ENCODE data around the gene MLN.

MLN gene

DNA sequence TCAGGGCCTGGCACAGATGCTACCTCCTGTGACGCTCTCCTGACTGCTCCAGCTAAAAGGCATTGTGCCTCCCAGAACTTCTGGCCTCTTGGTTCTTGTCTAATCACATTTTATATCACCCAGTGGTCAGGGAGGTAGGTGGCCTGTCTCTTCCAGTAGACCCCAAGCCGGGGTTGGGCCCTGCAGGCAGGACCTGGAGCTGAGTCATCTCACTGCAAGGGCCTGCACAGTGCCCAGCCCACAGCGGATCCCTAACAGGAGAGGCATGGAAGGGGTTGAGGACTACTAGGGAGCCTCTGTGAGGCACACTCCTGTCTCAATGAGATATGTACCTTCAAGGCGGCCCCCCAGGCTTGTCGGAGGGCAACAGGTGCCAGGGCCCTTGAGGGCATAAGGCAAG, 21.2 kb downstream of the MLN start:
- no peak for FAIRE-seq

DNA sequence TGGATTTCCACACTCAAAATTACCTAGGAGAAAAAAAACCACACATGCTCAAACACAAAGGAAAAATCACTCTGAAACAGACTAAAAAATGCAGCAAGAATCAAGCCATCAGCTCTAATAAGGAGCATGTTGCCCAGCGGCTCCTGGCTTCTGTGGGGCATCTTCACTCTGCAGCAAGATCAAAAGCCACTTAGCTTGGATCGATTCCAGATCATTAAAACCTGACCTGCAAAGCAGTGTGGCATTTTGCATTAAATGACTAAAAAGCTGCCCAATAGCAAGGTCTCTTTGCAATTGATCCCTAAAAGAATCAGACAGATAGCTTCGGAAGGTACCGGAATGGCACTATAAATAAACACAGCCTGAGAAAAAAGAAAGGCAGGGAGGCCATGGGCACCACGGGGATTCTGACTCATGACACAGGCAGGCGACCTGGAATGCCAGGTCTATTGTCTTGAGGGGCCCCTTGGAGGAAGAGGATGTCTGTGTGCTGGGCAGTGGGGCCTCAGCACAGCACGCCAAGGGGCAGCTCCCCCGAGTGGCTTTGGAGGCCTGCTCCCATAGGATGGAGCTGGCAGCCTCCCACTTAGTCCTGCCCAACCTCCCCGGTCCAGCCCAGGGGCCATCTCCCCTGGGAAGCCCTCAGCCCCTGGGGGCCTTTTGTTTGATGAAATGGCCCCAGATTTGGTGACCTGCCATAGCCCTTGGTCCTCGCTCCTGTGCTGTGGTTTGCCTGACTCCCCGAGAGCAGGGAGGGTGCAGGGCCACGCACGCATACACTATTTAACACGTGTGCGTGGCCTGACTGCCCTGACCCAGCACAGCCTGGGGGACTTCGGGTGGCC, 22.4 kb downstream of the MLN start:
- DNase-seq (ENCODE audit: insufficient read length) = no peak
- no peak for FAIRE-seq

More for the DNA sequence above, 21.2 kb downstream of the MLN start:
- TF ChIP-seq POLR2AphosphoS5 (IDR thresholded peaks at IDR 0.05; ENCODE audit: low read depth, low read length) (no peak), POLR2A (IDR thresholded peaks at IDR 0.05; ENCODE audit: low read depth, low read length) (no peak), TAF1 (IDR thresholded peaks at IDR 0.05; ENCODE audit: borderline replicate concordance, low read depth, low read length) (no peak)
- no peak for DNase-seq (ENCODE audit: insufficient read length)

DNA sequence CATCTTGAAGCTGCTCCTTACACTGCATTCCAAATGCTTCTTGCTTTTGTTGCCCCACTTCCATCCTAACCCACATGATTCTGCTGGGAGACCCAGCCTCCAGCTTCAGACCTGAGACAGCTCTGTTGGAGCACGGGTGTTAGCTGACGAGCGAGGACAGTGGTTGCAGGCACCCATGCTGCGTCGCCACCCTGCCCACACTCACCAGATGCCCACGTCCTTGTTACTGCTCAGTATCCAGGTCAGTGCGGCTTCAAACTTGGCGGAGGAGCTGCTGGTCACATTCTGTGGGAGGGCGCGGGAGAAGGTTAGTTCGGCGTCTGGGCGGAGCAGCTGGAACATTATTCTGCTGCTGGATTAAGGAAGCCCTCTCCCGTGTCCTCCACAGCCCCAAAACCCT, 23.9 kb downstream of the MLN start:
- DNase-seq (ENCODE audit: insufficient read length) (no peak), FAIRE-seq (no peak)
- no peak for TF ChIP-seq POLR2AphosphoS5 (IDR thresholded peaks at IDR 0.05; ENCODE audit: low read depth, low read length)
- no peak for TF ChIP-seq POLR2A (IDR thresholded peaks at IDR 0.05; ENCODE audit: low read depth, low read length)
- TF ChIP-seq TAF1 (IDR thresholded peaks at IDR 0.05; ENCODE audit: borderline replicate concordance, low read depth, low read length) = no peak

More for the DNA sequence above, 22.4 kb downstream of the MLN start:
- TF ChIP-seq POLR2AphosphoS5 (IDR thresholded peaks at IDR 0.05; ENCODE audit: low read depth, low read length) (no peak), POLR2A (IDR thresholded peaks at IDR 0.05; ENCODE audit: low read depth, low read length) (no peak), TAF1 (IDR thresholded peaks at IDR 0.05; ENCODE audit: borderline replicate concordance, low read depth, low read length) (no peak)

DNA sequence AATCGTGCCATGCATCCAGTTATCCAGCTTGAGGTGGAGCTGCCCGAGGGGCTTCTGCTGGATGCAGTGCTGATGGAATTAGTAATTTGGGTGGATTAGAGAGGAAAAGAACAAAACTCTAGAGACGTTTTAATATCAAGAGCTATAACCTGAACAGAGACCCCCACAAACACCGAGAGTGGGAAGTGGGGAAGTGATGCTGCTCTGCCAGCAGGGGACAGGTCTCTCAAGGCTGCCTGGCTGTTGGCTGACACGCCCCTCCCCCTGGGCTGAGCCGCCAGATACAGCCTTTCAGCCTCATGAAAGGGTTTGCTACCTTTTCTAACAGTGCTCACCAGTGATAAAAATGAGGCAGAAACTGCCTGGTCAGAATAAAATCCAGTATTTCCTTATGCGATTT, 24.5 kb downstream of the MLN start:
- no peak for FAIRE-seq
- TF ChIP-seq TAF1 (IDR thresholded peaks at IDR 0.05; ENCODE audit: borderline replicate concordance, low read depth, low read length) = no peak
- DNase-seq (ENCODE audit: insufficient read length) = no peak

DNA sequence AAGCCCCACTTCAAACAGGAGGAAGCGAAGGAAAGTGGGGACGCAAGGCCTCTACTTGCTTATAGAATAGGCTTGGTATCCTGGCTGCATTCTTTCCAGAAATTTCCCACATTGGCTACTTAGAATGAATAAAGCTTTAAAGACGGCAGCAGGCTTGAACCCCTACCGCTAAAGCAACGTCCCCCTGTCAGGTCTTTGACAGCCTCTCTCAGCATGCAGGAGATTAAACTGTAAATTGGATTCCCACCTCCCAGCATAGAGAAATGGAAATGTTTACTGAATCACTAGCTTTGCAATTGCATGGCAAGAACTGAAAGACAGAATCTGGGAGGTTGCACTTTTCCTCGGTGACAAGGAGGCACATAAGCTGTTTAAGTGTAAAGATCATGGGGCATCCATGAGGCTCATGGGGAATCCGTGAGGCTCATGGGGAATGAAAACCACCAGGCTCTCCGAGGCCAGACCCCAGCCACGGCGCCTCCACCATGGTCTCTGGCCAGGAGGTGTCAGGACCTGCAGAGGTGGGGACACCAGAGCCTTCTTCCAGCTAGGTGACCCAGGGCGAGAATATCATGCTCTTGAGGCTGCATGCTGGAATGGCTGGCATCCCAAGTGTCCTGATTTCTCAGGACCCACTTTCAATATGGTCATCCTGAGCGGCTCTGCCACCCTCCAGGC, 25.2 kb downstream of the MLN start:
- DNase-seq (ENCODE audit: insufficient read length) (no peak), FAIRE-seq (no peak)
- TF ChIP-seq TAF1 (IDR thresholded peaks at IDR 0.05; ENCODE audit: borderline replicate concordance, low read depth, low read length) (no peak), POLR2AphosphoS5 (IDR thresholded peaks at IDR 0.05; ENCODE audit: low read depth, low read length) (no peak), POLR2A (IDR thresholded peaks at IDR 0.05; ENCODE audit: low read depth, low read length) (no peak)

- no peak for DNase-seq (ENCODE audit: insufficient read length)
- no peak for TF ChIP-seq POLR2AphosphoS5 (IDR thresholded peaks at IDR 0.05; ENCODE audit: low read depth, low read length)
- no peak for TF ChIP-seq TAF1 (IDR thresholded peaks at IDR 0.05; ENCODE audit: borderline replicate concordance, low read depth, low read length)
- no peak for TF ChIP-seq POLR2A (IDR thresholded peaks at IDR 0.05; ENCODE audit: low read depth, low read length)
- no peak for FAIRE-seq
Measured at GRCh38 chr6:33777398-33778388, 26.1 kb downstream of the MLN start.

DNA sequence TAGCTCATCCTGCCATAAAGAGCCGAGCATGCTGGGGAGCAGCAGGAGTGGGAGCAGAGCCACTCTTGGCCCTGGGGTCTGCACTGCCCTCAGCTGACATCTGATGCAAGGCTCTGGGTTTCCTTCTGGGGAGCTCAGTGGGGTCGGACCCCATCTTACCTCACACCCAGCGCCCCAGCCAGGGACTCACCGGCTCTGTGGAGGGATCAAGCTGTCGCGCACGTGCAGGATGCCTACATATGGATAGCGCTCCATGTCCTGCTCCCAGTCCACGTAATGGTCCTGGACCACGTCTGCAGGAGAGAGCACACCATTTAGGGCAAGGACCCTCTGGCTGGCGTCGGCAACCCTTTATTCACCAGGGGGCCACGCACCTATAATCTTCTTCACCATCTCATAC, 27.0 kb downstream of the MLN start:
- DNase-seq (ENCODE audit: insufficient read length) = no peak
- TF ChIP-seq POLR2A (IDR thresholded peaks at IDR 0.05; ENCODE audit: low read depth, low read length) (no peak), POLR2AphosphoS5 (IDR thresholded peaks at IDR 0.05; ENCODE audit: low read depth, low read length) (no peak), TAF1 (IDR thresholded peaks at IDR 0.05; ENCODE audit: borderline replicate concordance, low read depth, low read length) (no peak)
- FAIRE-seq = no peak

GRCh38 chr6:33776186-33776585, 27.6 kb downstream of the MLN start:
- FAIRE-seq = no peak

GRCh38 chr6:33774774-33775173, 29.0 kb downstream of the MLN start:
- FAIRE-seq = no peak
- TF ChIP-seq POLR2A (IDR thresholded peaks at IDR 0.05; ENCODE audit: low read depth, low read length) = no peak
- no peak for TF ChIP-seq TAF1 (IDR thresholded peaks at IDR 0.05; ENCODE audit: borderline replicate concordance, low read depth, low read length)
- no peak for TF ChIP-seq POLR2AphosphoS5 (IDR thresholded peaks at IDR 0.05; ENCODE audit: low read depth, low read length)
- DNase-seq (ENCODE audit: insufficient read length) = no peak

More at GRCh38 chr6:33776186-33776585, 27.6 kb downstream of the MLN start:
- DNase-seq (ENCODE audit: insufficient read length) = no peak
- TF ChIP-seq POLR2A (IDR thresholded peaks at IDR 0.05; ENCODE audit: low read depth, low read length) = no peak
- no peak for TF ChIP-seq POLR2AphosphoS5 (IDR thresholded peaks at IDR 0.05; ENCODE audit: low read depth, low read length)
- TF ChIP-seq TAF1 (IDR thresholded peaks at IDR 0.05; ENCODE audit: borderline replicate concordance, low read depth, low read length) = no peak

GRCh38 chr6:33772902-33773472, 30.8 kb downstream of the MLN start:
- TF ChIP-seq POLR2A (IDR thresholded peaks at IDR 0.05; ENCODE audit: low read depth, low read length) (no peak), POLR2AphosphoS5 (IDR thresholded peaks at IDR 0.05; ENCODE audit: low read depth, low read length) (no peak), TAF1 (IDR thresholded peaks at IDR 0.05; ENCODE audit: borderline replicate concordance, low read depth, low read length) (no peak)
- FAIRE-seq (no peak), DNase-seq (ENCODE audit: insufficient read length) (no peak)
